Small intestine (tissue), 7 donors: ENCODE data around the gene YJEFN3. TPM values are rescaled to one million over a fixed set of nuclear protein-coding genes. Genes with fewer than 3 reads are reported as not detected.

Experiments
- DNase-seq, 2 donors: peaks; one replicate each; pipeline versions ENCODE4 v3.0.0 to v3.0.0-alpha.2; 2013
- FAIRE-seq: peaks from 2 replicates; lab custom pipeline; 2012; peaks lifted over from hg19 to GRCh38; lab: Jason Lieb, UNC
- H3K27ac ChIP-seq, 3 donors: one replicate each; pipeline ENCODE4 v1.5.1; 2013; ENCODE audit warnings: low read length in 2 of 3, mild to moderate bottlenecking in 2 of 3, control low read depth in 1 of 3, inconsistent platforms in 1 of 3, low read depth in 1 of 3, moderate library complexity in 1 of 3
- H3K27me3 ChIP-seq, 3 donors: one replicate each; pipeline ENCODE4 v1.6.1; 2013; ENCODE audit warnings: low read length in 3 of 3, inconsistent platforms in 1 of 3; ENCODE audit not compliant: control insufficient read depth in 3 of 3, insufficient read depth in 3 of 3
- H3K36me3 ChIP-seq, 3 donors: one replicate each; pipeline ENCODE4 v1.6.1; 2013; ENCODE audit warnings: low read length in 3 of 3, inconsistent platforms in 1 of 3, low read depth in 1 of 3, mild to moderate bottlenecking in 1 of 3, moderate library complexity in 1 of 3; ENCODE audit not compliant: control insufficient read depth in 3 of 3, insufficient read depth in 2 of 3
- H3K4me1 ChIP-seq, 3 donors: one replicate each; pipeline ENCODE4 v1.6.1; 2013; ENCODE audit warnings: low read length in 2 of 3, inconsistent platforms in 1 of 3, low read depth in 1 of 3, mild to moderate bottlenecking in 1 of 3, moderate library complexity in 1 of 3; ENCODE audit not compliant: control insufficient read depth in 3 of 3, insufficient read depth in 2 of 3
- H3K4me3 ChIP-seq, 3 donors: one replicate each; pipeline ENCODE4 v1.5.1; 2013; ENCODE audit warnings: low read length in 3 of 3, control low read depth in 1 of 3, inconsistent platforms in 1 of 3, low read depth in 1 of 3, mild to moderate bottlenecking in 1 of 3, moderate library complexity in 1 of 3
- H3K9me3 ChIP-seq, 2 donors: one replicate each; pipeline ENCODE4 v1.6.1; 2013; ENCODE audit warnings: low read depth in 1 of 2, low read length in 1 of 2; ENCODE audit not compliant: control insufficient read depth in 2 of 2, insufficient read depth in 1 of 2
- WGBS, 3 donors: extraction: QIAGEN DNeasy Blood & Tissue Kit; methylation state at CpG; one replicate each; pipeline ENCODE4 v1.1.7; 2013; 5-methylcytosine and 5-hydroxymethylcytosine counted together
- polyA plus RNA-seq, 4 donors: library from polyadenylated mRNA; stranded (reverse) in 3 of 4; unstranded in 1 of 4; fragments of 200-250 nt in 3 of 4; fragments of 120-200 nt in 1 of 4; gene quantifications; one replicate each; pipeline versions ENCODE4 v1.2.1 to v1.2.3, GENCODE V29; 2013
- donor health status: healthy with polysubstance abuse.
- donor health status: control.
- donor health status: control.
- donor health status: Bipolar disorder and iron deficiency.
- donor health status: healthy.

YJEFN3 gene
- polyA plus RNA-seq, 4 donors = 6.7 to 44.1 (median 17.5) TPM

GRCh38 chr19:19530889-19531288, 2.2 kb downstream of the YJEFN3 start:
- H3K9me3 ChIP-seq = no peaks in the 10 kb centered on the region
- H3K36me3 ChIP-seq = peaks cover 0 to 40% (median 0%) of the 10 kb centered on the region in 3 donors
- FAIRE-seq = no peak
- H3K4me1 ChIP-seq = peaks cover 0 to 3% (median 0%) of the 10 kb centered on the region in 3 donors
- 82 to 88% (median 86%) methylated on average over 4 of the region's 4 CpGs for WGBS, 3 donors
- H3K4me3 ChIP-seq = no peak overlapping the region
- no peak overlapping the region for H3K27ac ChIP-seq
- DNase-seq = no peak
- no peaks in the 10 kb centered on the region for H3K27me3 ChIP-seq

GRCh38 chr19:19531951-19532805, 3.5 kb downstream of the YJEFN3 start:
- Histone ChIP-seq H3K27me3 (peaks cover 0 to 7% (median 0%) of the 10 kb centered on the region in 3 donors), H3K27ac (no peak overlapping the region), H3K9me3 (no peaks in the 10 kb centered on the region), H3K36me3 (peaks cover 0 to 29% (median 0%) of the 10 kb centered on the region in 3 donors), H3K4me1 (peaks cover 0 to 3% (median 0%) of the 10 kb centered on the region in 3 donors), H3K4me3 (no peak overlapping the region)
- FAIRE-seq (no peak), DNase-seq (peak; percentile 68 to 83)
- WGBS, 3 donors = 25 to 30% (median 27%) methylated on average over 39 to 48 of the region's 48 CpGs

GRCh38 chr19:19532806-19533701, 4.3 kb downstream of the YJEFN3 start:
- no peak overlapping the region for H3K27ac ChIP-seq
- no peak for FAIRE-seq

DNA sequence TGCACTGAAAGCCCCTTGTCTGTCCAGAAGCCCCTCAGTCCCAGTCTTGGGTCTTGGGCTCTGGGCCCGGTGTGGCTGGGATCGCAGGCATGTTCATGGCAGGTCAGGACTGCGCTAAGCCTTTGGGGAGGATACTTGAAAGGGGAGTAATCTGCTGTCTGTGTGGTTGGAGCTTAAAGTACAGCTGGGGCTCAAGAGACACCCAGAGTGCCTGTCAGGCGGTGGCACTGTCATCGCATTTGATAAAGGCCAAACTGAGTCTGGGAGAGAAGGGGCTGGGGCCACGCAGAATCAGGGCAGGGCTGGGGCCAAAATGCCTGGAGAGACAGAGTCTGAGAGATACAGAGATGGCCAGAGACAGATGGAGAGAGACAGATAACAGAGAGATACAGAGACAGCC, 5.1 kb downstream of the YJEFN3 start:
- DNase-seq (no peak), FAIRE-seq (no peak)
- Histone ChIP-seq H3K27me3 (peaks cover 0 to 23% (median 5%) of the 10 kb centered on the region in 3 donors), H3K9me3 (no peaks in the 10 kb centered on the region), H3K4me1 (peaks cover 0 to 8% (median 5%) of the 10 kb centered on the region in 3 donors), H3K36me3 (peaks cover 0 to 16% (median 0%) of the 10 kb centered on the region in 3 donors), H3K27ac (no peak overlapping the region), H3K4me3 (no peak overlapping the region)
- 82 to 85% (median 82%) methylated on average over 6 of the region's 6 CpGs for WGBS, 3 donors

More at GRCh38 chr19:19532806-19533701, 4.3 kb downstream of the YJEFN3 start:
- H3K4me1 ChIP-seq = peaks cover 0 to 3% (median 2%) of the 10 kb centered on the region in 3 donors
- no peak for DNase-seq
- H3K9me3 ChIP-seq = no peaks in the 10 kb centered on the region
- 75 to 78% (median 77%) methylated on average over 14 of the region's 14 CpGs for WGBS, 3 donors
- H3K27me3 ChIP-seq = peaks cover 0 to 16% (median 3%) of the 10 kb centered on the region in 3 donors
- no peak overlapping the region for H3K4me3 ChIP-seq
- H3K36me3 ChIP-seq = peaks cover 0 to 20% (median 0%) of the 10 kb centered on the region in 3 donors

GRCh38 chr19:19534556-19535265, 6.0 kb downstream of the YJEFN3 start:
- 74 to 79% (median 75%) methylated on average over 24 to 27 of the region's 27 CpGs for WGBS, 3 donors
- Histone ChIP-seq H3K27me3 (peaks cover 3 to 31% (median 5%) of the 10 kb centered on the region in 3 donors), H3K36me3 (peaks cover 0 to 9% (median 0%) of the 10 kb centered on the region in 3 donors), H3K9me3 (no peaks in the 10 kb centered on the region), H3K4me3 (no peak overlapping the region), H3K27ac (no peak overlapping the region), H3K4me1 (peaks cover 0 to 8% (median 5%) of the 10 kb centered on the region in 3 donors)
- no peak for DNase-seq
- no peak for FAIRE-seq

- H3K9me3 ChIP-seq = no peaks in the 10 kb centered on the region
- DNase-seq = no peak
- H3K27me3 ChIP-seq = peaks cover 3 to 36% (median 5%) of the 10 kb centered on the region in 3 donors
- peaks cover 0 to 6% (median 0%) of the 10 kb centered on the region in 3 donors for H3K36me3 ChIP-seq
- 79 to 88% (median 79%) methylated on average over 32 to 34 of the region's 34 CpGs for WGBS, 3 donors
- no peak overlapping the region for H3K27ac ChIP-seq
- FAIRE-seq = no peak
- H3K4me1 ChIP-seq = peaks cover 0 to 8% (median 5%) of the 10 kb centered on the region in 3 donors
- no peak overlapping the region for H3K4me3 ChIP-seq
Measured at GRCh38 chr19:19535311-19536191, 6.8 kb downstream of the YJEFN3 start.
